ENCODE results near the gene FAM185A. TPM values are rescaled to one million over a fixed set of nuclear protein-coding genes. Genes with fewer than 3 reads are reported as not detected.
"Not testable (repeated sequence)": the region's sequence is repeated elsewhere in the genome, so short reads cannot be mapped to it uniquely, and the experiment has no call there.

FAM185A gene
- total and polyA plus RNA-seq, 8 donors, result 5.3 to 35.0 (median 10.3) TPM

GRCh38 chr7:102743861-102744260 lies 4.9 kb upstream of the FAM185A start:
- intact Hi-C loops (cut with DNase I; ENCODE audit: low total_unique reads); H3K4me3 ChIP-seq; DNase-seq; H3K36me3 ChIP-seq; H3K27me3 ChIP-seq; H3K4me1 ChIP-seq; H3K9me3 ChIP-seq; H3K27ac ChIP-seq: not testable (repeated sequence)
- 60 to 83% (median 71%) methylated on average over 4 to 8 of the region's 9 CpGs for WGBS, 5 donors

GRCh38 chr7:102745494-102746288 lies 3.1 kb upstream of the FAM185A start:
- WGBS, 5 donors, result 58 to 66% (median 61%) methylated on average over 4 of the region's 4 CpGs

GRCh38 chr7:102749445-102749786 lies 617 bp downstream of the FAM185A start:
- H3K27me3 ChIP-seq; DNase-seq; H3K9me3 ChIP-seq; intact Hi-C loops (cut with DNase I; ENCODE audit: low total_unique reads); H3K36me3 ChIP-seq: not testable (repeated sequence)
- Histone ChIP-seq H3K4me3 (peak overlapping the region; percentile 55 to 78 (median 62)), H3K27ac (peak overlapping the region; percentile 75 to 85 (median 80)), H3K4me1 (peaks cover 5 to 22% (median 14%) of the 10 kb centered on the region in 4 donors)
- WGBS, 5 donors, result 4 to 12% (median 11%) methylated on average over 5 to 9 of the region's 26 CpGs

More at GRCh38 chr7:102745494-102746288, 3.1 kb upstream of the FAM185A start:
- H3K36me3 ChIP-seq; DNase-seq; H3K27ac ChIP-seq; intact Hi-C loops (cut with DNase I; ENCODE audit: low total_unique reads); H3K27me3 ChIP-seq; H3K9me3 ChIP-seq; H3K4me3 ChIP-seq: not testable (repeated sequence)
- H3K4me1 ChIP-seq, result peaks cover 5 to 18% (median 12%) of the 10 kb centered on the region in 4 donors

GRCh38 chr7:102758227-102758626 lies 9.4 kb downstream of the FAM185A start:
- DNase-seq; H3K4me3 ChIP-seq; intact Hi-C loops (cut with DNase I; ENCODE audit: low total_unique reads); H3K27me3 ChIP-seq; H3K9me3 ChIP-seq; H3K27ac ChIP-seq: not testable (repeated sequence)
- peaks cover 0 to 13% (median 7%) of the 10 kb centered on the region in 4 donors for H3K36me3 ChIP-seq
- H3K4me1 ChIP-seq, result peaks cover 0 to 13% (median 3%) of the 10 kb centered on the region in 4 donors
- WGBS, 5 donors, result 34 to 65% (median 60%) methylated on average over 1 of the region's 1 CpG; no CpG with 5 or more reads in 2 of the 5 donors

- WGBS, 5 donors, result 59 to 86% (median 70%) methylated on average over 1 of the region's 1 CpG
- intact Hi-C loops (cut with DNase I; ENCODE audit: low total_unique reads), result not testable (repeated sequence)
Measured at GRCh38 chr7:102759934-102760333, 11.1 kb downstream of the FAM185A start.

GRCh38 chr7:102761234-102761633 lies 12.4 kb downstream of the FAM185A start:
- H3K36me3 ChIP-seq; H3K27ac ChIP-seq; H3K9me3 ChIP-seq; intact Hi-C loops (cut with DNase I; ENCODE audit: low total_unique reads); DNase-seq; H3K27me3 ChIP-seq; H3K4me3 ChIP-seq: not testable (repeated sequence)
- peaks cover 0 to 19% (median 7%) of the 10 kb centered on the region in 4 donors for H3K4me1 ChIP-seq
- WGBS, 5 donors, result 33 to 73% (median 50%) methylated on average over 1 of the region's 1 CpG

More at GRCh38 chr7:102759934-102760333, 11.1 kb downstream of the FAM185A start:
- not testable (repeated sequence) for H3K27me3 ChIP-seq, H3K27ac ChIP-seq, H3K36me3 ChIP-seq, DNase-seq, H3K4me3 ChIP-seq, H3K9me3 ChIP-seq
- peaks cover 0 to 19% (median 7%) of the 10 kb centered on the region in 4 donors for H3K4me1 ChIP-seq

- H3K36me3 ChIP-seq; H3K4me3 ChIP-seq; H3K9me3 ChIP-seq; H3K27me3 ChIP-seq; DNase-seq; intact Hi-C loops (cut with DNase I; ENCODE audit: low total_unique reads): not testable (repeated sequence)
- WGBS, 5 donors, result 34 to 49% (median 39%) methylated on average over 4 to 6 of the region's 6 CpGs
- Histone ChIP-seq H3K27ac (peak overlapping the region in 4 of 5 donors; percentile 32 to 62 (median 44)), H3K4me1 (peaks cover 0 to 19% (median 7%) of the 10 kb centered on the region in 4 donors)
Measured at GRCh38 chr7:102763295-102763905, 14.6 kb downstream of the FAM185A start.

- H3K27ac ChIP-seq; H3K4me3 ChIP-seq; H3K4me1 ChIP-seq; intact Hi-C loops (cut with DNase I; ENCODE audit: low total_unique reads); H3K9me3 ChIP-seq; H3K27me3 ChIP-seq; H3K36me3 ChIP-seq; DNase-seq: not testable (repeated sequence)
- WGBS, 5 donors, result 81 to 96% (median 93%) methylated on average over 1 to 3 of the region's 3 CpGs
Measured at GRCh38 chr7:102769657-102770192, 20.9 kb downstream of the FAM185A start.

GRCh38 chr7:102770467-102770866 lies 21.7 kb downstream of the FAM185A start:
- H3K27me3 ChIP-seq; H3K4me3 ChIP-seq; H3K27ac ChIP-seq; DNase-seq; H3K4me1 ChIP-seq; H3K36me3 ChIP-seq; H3K9me3 ChIP-seq; intact Hi-C loops (cut with DNase I; ENCODE audit: low total_unique reads): not testable (repeated sequence)
- 90 to 100% (median 92%) methylated on average over 2 to 3 of the region's 3 CpGs for WGBS, 5 donors

- H3K27me3 ChIP-seq; H3K4me1 ChIP-seq; H3K9me3 ChIP-seq; DNase-seq; intact Hi-C loops (cut with DNase I; ENCODE audit: low total_unique reads); H3K4me3 ChIP-seq; H3K27ac ChIP-seq: not testable (repeated sequence)
- peaks cover 0 to 13% (median 9%) of the 10 kb centered on the region in 4 donors for H3K36me3 ChIP-seq
Measured at GRCh38 chr7:102776217-102776616, 27.4 kb downstream of the FAM185A start.

- H3K4me1 ChIP-seq; H3K9me3 ChIP-seq; intact Hi-C loops (cut with DNase I; ENCODE audit: low total_unique reads); H3K4me3 ChIP-seq; H3K27me3 ChIP-seq; DNase-seq; H3K27ac ChIP-seq: not testable (repeated sequence)
- 54 to 92% (median 81%) methylated on average over 3 of the region's 3 CpGs for WGBS, 5 donors
- H3K36me3 ChIP-seq, result peaks cover 0 to 15% (median 11%) of the 10 kb centered on the region in 4 donors
Measured at GRCh38 chr7:102778663-102779062, 29.9 kb downstream of the FAM185A start.

- WGBS, 5 donors, result 97 to 99% (median 98%) methylated on average over 10 of the region's 10 CpGs
- H3K9me3 ChIP-seq; H3K27ac ChIP-seq; H3K4me3 ChIP-seq; H3K27me3 ChIP-seq; H3K4me1 ChIP-seq; DNase-seq; intact Hi-C loops (cut with DNase I; ENCODE audit: low total_unique reads): not testable (repeated sequence)
- H3K36me3 ChIP-seq, result peaks cover 0 to 15% (median 11%) of the 10 kb centered on the region in 4 donors
Measured at GRCh38 chr7:102780926-102781325, 32.1 kb downstream of the FAM185A start.

Measured in stomach (tissue), 9 donors.